Ishikawa (cell line): ENCODE measurements around the gene SDHAF3.

Experiments used
- CEBPB ChIP-seq: IDR thresholded peaks from 2 replicates; pipeline ENCODE4 v1.6.1; 2012
- CREB1 ChIP-seq: IDR thresholded peaks from 2 replicates; pipeline ENCODE4 v1.6.1; 2012; ENCODE audit warnings: low read depth
- EGR1 ChIP-seq: IDR thresholded peaks from 2 replicates; pipeline ENCODE4 v1.6.1; 2012
- EP300 ChIP-seq: IDR thresholded peaks from 2 replicates; pipeline ENCODE4 v1.6.1; 2012; ENCODE audit warnings: borderline replicate concordance
- FOXM1 ChIP-seq: IDR thresholded peaks from 2 replicates; pipeline ENCODE4 v1.6.1; 2012; ENCODE audit warnings: low read depth, borderline replicate concordance
- NFIC ChIP-seq: IDR thresholded peaks from 2 replicates; pipeline ENCODE4 v1.6.1; 2012
- RAD21 ChIP-seq: IDR thresholded peaks from 2 replicates; pipeline ENCODE4 v1.6.1; 2012; ENCODE audit warnings: low read depth
- REST ChIP-seq: IDR thresholded peaks from 2 replicates; pipeline ENCODE4 v1.6.1; 2012; ENCODE audit warnings: low read depth, mild to moderate bottlenecking
- TAF1 ChIP-seq: IDR thresholded peaks from 2 replicates; pipeline ENCODE4 v1.6.1; 2012; ENCODE audit warnings: low read depth, mild to moderate bottlenecking
- TCF12 ChIP-seq: IDR thresholded peaks from 2 replicates; pipeline ENCODE4 v1.6.1; 2012; ENCODE audit warnings: low read depth
- TEAD4 ChIP-seq: IDR thresholded peaks from 2 replicates; pipeline ENCODE4 v1.6.1; 2012
- YY1 ChIP-seq: IDR thresholded peaks from 2 replicates; pipeline ENCODE4 v1.6.1; 2012; ENCODE audit warnings: low read depth
- ZBTB7A ChIP-seq: IDR thresholded peaks from 2 replicates; pipeline ENCODE4 v1.6.1; 2012; ENCODE audit warnings: low read depth
- TF ChIP-seq, protein P1 (sequence below): IDR thresholded peaks from 2 replicates; pipeline ENCODE4 v1.6.1; 2012
- TF ChIP-seq, protein P2 (sequence below): IDR thresholded peaks from 2 replicates; pipeline ENCODE4 v1.6.1; 2012

Gene SDHAF3

DNA sequence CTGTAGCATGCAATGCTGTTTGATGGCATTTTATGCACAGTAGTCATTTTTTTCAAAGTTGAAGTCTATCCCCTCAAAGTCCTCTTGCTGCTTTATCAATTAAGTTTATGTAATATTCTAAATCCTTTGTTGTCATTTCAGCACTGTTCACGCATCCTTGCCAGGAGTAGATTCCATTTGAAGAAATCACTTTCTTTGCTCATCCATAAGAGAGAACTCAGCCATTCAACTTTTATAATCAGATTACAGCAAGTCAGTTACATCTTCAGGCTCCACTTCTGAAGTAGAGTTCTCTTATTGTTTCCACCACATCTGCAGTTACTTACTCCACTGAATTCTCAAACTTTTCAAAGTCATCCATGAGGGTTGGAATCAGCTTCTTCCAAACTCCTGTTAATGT is 32.3 kb downstream of the SDHAF3 start:
- TF ChIP-seq TCF12 (no peak), YY1 (no peak), EP300 (no peak), REST (no peak), FOXM1 (no peak), NFIC (no peak), EGR1 (no peak), CEBPB (no peak), TEAD4 (no peak), RAD21 (no peak), TAF1 (no peak), CREB1 (no peak), ZBTB7A (no peak)
- TF ChIP-seq, protein P1, sequence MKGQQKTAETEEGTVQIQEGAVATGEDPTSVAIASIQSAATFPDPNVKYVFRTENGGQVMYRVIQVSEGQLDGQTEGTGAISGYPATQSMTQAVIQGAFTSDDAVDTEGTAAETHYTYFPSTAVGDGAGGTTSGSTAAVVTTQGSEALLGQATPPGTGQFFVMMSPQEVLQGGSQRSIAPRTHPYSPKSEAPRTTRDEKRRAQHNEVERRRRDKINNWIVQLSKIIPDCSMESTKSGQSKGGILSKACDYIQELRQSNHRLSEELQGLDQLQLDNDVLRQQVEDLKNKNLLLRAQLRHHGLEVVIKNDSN: no peak
- TF ChIP-seq, protein P2, sequence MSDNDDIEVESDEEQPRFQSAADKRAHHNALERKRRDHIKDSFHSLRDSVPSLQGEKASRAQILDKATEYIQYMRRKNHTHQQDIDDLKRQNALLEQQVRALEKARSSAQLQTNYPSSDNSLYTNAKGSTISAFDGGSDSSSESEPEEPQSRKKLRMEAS: no peak

- no peak for TF ChIP-seq TAF1
- TF ChIP-seq EGR1: no peak
- TF ChIP-seq ZBTB7A: no peak
- TF ChIP-seq REST: no peak
These were observed 38.5 kb downstream of the SDHAF3 start for GRCh38 chr7:97155897-97156418.

GRCh38 chr7:97166308-97166707 is 48.8 kb downstream of the SDHAF3 start:
- no peak for TF ChIP-seq FOXM1
- TF ChIP-seq CEBPB: no peak
- TF ChIP-seq YY1: no peak
- TF ChIP-seq TAF1: no peak
- TF ChIP-seq NFIC: no peak
- no peak for TF ChIP-seq TCF12
- TF ChIP-seq EGR1: no peak
- no peak for TF ChIP-seq CREB1
- no peak for TF ChIP-seq TEAD4
- no peak for TF ChIP-seq ZBTB7A
- TF ChIP-seq, protein P2: no peak
- no peak for TF ChIP-seq RAD21
- TF ChIP-seq REST: no peak
- TF ChIP-seq, protein P1: no peak
- no peak for TF ChIP-seq EP300

DNA sequence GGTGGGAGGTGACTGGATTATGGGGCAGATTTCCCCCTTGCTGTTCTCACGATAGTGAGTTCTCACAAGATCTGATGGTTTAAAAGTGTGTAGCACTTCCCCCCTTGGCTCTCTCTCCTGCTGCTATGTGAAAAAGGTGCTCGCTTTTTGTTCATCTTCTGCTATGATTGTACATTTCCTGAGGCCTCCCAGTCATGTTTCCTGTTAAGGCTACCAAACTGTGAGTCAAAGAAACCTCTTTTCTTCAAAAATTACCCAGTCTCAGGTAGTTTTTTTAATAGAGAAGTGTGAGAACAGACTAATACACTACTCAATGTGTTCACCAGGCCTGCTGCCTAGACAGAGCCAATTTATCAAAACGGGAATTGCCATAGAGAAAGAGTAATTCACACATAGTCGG is 49.7 kb downstream of the SDHAF3 start:
- TF ChIP-seq CREB1 (no peak), EGR1 (no peak), TAF1 (no peak), YY1 (no peak)
- TF ChIP-seq, protein P2: no peak
- TF ChIP-seq, protein P1: no peak
